ENCODE results near the gene LSAMP.

- no peak for TF ChIP-seq E2F1 (CRISPR knock-in tag; IDR thresholded peaks at IDR 0.05)
- no peak for TF ChIP-seq E2F4 (CRISPR knock-in tag; IDR thresholded peaks at IDR 0.05; ENCODE audit: borderline replicate concordance, low read depth)
- no peak for TF ChIP-seq MAX (CRISPR knock-in tag; IDR thresholded peaks at IDR 0.05)
- TF ChIP-seq CTCF (IDR thresholded peaks at IDR 0.05), result no peak
- TF ChIP-seq ZBTB43 (CRISPR knock-in tag; IDR thresholded peaks at IDR 0.05), result no peak
- TF ChIP-seq CREB1 (CRISPR knock-in tag; IDR thresholded peaks at IDR 0.05), result no peak
- no peak for TF ChIP-seq NR2C2 (CRISPR knock-in tag; IDR thresholded peaks at IDR 0.05)
- TF ChIP-seq FOXP4 (CRISPR knock-in tag; IDR thresholded peaks at IDR 0.05), result no peak
- TF ChIP-seq JUN (CRISPR knock-in tag; IDR thresholded peaks at IDR 0.05), result no peak
- no peak for TF ChIP-seq MLX (CRISPR knock-in tag; IDR thresholded peaks at IDR 0.05)
Measured at GRCh38 chr3:116096631-116097030, 348.7 kb downstream of the LSAMP start.
